HG03196 (cell line): ENCODE measurements around the gene ARGLU1.

Experiments
- ATAC-seq: cut with Tn5 transposase; IDR thresholded peaks from one replicate; pipeline ENCODE4 v1.9.1; 2021; ENCODE audit not compliant: unreplicated experiment

ARGLU1 gene

GRCh38 chr13:106526738-106527444, 41.0 kb downstream of the ARGLU1 start:
- ATAC-seq = no peak

DNA sequence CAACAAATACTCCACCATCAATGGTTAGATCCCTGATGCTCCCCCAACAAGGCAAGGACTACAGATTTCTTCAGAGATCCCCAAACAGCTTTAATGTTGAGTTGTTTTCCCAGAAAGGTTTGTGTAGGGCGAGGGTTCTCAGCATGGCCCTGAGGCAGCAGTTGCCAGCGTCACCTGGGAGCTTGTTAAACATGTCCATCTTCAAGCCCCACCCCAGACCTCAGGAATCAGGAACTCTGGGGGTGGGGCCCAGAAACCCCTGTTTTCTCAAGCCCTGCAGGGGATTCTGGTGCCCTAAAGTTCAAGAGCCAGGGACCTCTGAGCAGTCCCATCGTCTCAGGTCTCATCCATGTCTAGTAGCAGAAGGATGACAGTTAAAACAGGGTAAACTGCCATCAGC, 42.1 kb downstream of the ARGLU1 start:
- no peak for ATAC-seq

- no peak for ATAC-seq
These were observed 43.8 kb downstream of the ARGLU1 start for GRCh38 chr13:106524108-106524507.

- ATAC-seq = no peak
These were observed 44.4 kb downstream of the ARGLU1 start for GRCh38 chr13:106523576-106523975.

GRCh38 chr13:106522898-106523525, 44.9 kb downstream of the ARGLU1 start:
- no peak for ATAC-seq

- ATAC-seq = no peak
These were observed 45.7 kb downstream of the ARGLU1 start for GRCh38 chr13:106522112-106522705.

DNA sequence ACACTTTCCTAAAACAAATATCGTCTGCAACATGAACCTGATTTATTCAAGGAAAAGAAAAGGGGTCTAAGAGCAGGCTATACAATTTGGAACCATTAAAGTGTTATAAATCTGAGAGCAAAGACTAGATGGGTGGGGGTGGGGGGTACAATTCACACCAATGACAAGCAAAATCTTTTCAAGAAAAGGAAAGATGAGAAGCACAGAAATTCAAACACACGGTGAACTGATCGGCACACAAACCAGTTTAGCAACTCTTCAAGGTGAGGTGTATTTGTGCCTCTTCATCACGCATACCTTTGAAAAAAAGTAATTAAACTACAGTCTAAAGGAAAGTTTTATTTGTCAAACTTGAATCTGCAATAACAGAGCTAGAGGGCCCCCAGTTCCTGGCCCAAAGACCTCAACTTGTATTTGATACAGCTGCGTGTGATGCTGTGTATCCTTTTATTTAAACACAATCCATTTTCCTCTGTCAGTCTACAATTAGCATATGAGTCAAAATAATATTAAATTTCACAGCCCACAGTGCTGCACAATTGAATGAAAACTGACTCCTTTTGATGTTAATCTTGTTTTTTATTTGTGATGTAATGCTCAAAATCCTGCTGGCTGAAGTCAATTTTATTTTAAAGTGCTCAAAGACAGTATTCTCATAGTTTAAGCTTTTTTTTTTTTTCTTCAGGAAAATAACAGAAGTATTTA, 46.7 kb downstream of the ARGLU1 start:
- no peak for ATAC-seq

GRCh38 chr13:106520251-106521054, 47.5 kb downstream of the ARGLU1 start:
- ATAC-seq = no peak

DNA sequence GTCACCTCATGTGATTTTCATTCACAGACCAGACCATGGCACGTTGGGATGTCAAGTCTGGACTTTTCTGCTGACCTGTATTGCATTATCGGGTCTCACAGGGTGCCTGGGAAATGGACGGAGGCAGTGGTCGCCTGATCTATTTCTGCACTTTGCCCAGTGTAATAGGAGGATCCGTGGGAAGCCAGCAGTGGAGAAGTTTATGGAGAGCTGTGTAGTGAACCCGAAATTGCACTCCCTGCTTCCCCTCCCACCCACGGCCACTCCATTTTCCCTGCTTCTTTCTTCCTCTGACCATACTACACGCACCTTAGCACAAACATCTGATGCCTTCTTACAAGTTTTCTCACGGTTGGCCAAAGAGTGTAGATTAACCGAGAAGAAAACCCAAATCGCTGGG, 49.4 kb downstream of the ARGLU1 start:
- ATAC-seq = no peak

DNA sequence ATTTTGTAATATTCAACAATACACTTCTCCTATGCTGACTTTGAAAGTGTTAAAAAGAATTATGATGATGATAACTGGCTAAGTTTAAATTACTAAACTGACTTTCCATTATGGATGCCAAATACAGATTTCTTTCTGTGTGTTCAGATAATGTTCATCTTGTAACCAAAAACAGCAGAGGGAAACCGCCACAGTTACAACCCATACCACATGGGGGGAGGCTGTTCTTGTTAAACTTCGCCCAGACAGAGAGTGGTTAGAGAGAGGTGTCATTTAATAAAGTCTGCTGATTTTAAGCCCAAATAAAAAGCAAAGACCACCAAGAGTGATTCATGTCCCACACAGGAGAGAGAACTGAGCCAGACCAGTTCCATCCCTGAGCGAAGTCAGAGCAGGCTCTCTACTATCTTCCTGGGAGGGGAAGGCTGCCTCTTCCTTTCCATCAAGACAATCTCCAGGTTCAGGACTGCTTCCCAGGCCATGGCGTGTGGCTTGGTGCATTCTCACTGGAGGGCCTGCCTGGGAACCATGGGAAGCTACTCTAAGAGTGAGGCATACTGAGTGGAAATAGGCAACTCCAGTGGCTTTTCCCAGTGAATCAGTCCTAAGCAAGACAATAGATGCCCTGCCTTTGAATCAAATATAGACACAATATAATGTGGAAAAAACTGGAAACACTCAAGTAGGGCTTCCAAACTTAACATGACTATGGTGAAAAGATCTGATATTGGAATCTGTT, 50.7 kb downstream of the ARGLU1 start:
- no peak for ATAC-seq

DNA sequence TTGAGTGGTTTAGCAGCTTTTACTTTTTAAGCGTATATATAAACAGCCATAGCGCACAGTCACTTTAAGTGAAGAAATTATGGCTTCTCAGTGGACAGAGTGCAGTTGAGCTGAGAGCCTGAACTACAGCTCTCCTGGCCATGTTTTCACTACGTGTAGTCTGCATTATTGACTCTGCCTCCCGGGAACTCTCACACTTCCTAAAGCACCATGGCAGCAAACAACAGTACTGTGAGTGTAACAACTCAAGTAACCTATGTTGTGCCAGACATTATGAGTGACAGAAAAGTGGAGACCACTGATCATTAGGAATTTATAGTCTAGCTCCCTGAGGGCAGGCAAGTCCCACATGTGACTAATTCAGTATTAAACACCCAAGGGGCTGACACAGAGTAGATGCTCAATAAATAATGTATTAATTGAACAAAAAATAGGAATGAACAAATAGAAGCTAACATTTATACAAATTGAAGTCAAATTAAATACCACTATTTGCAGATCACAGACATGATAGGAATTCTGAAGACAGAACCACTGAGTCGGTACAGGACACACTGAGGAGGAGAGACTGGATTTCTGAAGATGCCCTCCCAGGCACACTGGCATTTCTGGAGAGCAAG, 52.2 kb downstream of the ARGLU1 start:
- no peak for ATAC-seq

DNA sequence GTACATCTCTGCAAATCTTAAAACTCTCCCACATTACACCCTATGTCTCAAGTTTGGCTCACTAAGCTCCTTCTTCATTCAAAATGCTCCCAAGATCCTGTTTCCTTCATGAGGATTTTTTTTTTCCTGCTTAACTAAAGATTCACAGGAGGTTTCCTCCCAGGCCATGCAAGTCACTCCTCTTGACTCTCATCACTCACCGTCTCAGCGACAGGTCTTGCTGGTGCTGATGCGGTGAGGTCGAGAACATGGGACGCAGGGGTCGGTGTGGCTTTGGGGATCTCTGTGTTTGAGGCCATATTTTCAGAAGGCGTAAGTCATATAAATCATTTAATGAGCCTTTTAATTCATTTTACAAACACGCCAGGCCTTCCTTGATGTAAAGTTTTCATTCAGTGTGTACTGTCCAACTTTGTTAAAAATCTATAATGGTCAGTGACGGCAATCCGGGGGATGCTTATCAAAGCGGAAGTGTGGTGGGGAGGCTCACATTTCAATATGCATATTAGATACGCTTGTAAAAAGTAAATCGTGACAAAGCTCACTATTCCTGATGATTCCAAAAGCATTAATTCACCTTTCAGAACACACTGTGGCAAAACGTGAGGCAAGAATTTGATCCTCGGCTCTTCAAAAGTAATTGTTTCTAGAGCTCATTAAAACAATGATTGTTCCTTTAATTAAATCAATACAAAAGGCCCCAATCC, 52.9 kb downstream of the ARGLU1 start:
- no peak for ATAC-seq

GRCh38 chr13:106513025-106513983, 54.6 kb downstream of the ARGLU1 start:
- ATAC-seq = no peak

DNA sequence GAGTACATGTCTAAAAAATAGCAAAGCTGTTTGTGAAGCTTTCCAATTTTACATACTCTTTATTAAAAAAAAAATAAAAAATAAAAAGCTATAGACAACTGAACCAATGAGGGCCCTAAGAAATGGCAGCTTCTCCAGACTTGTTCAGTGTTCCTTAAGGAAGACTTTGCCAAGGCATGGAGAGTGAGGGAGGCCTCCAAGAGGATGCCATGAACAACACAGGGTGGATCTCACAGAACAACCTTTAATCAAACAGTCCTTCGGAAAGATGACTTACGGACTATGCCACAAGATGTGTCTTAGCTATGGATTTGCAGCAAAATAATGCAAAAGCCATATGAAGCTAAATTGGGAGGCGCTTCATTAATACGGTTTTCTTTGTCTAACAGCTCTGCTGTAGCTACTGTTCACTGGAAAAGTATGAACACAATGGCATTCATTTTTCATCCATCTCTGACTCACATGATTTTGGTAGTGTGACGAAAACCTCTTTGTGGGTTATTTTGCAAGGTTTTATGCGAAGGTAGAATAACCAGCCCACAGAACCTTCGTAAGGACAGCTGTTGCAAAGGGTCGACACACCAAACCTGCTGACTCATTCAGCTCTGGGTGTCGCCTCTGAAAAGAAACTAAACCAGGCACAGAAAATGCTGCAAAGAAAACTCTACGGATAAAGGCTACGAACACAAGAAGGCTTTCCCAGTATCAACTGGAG, 60.2 kb downstream of the ARGLU1 start:
- ATAC-seq = no peak

GRCh38 chr13:106506286-106506685, 61.7 kb downstream of the ARGLU1 start:
- ATAC-seq = no peak

DNA sequence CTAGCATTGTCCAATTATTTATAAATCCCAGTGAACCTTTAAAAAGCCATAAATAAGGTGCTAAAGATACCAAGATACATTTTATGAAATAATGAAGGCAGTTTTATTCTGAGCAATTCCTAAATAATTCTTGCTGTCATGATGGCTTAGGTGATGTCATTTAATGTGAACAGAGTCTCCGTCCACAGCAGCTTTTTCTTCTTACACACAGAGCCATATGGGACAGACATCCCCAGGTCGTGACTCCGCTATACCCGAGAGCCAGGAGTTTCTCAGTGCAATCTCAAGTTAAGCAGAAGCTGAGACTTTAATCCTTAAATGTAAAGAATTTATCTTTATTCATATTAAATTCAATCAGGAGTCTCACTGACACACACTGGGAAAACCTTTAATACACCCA, 62.2 kb downstream of the ARGLU1 start:
- ATAC-seq = no peak

GRCh38 chr13:106505295-106505694, 62.6 kb downstream of the ARGLU1 start:
- ATAC-seq = no peak
